ENCODE data around the gene C17orf107. TPM values are rescaled to one million over a fixed set of nuclear protein-coding genes. Genes with fewer than 3 reads are reported as not detected.
A peak's percentile ranks its signal among the peaks of the same experiment; 100 is the strongest.

Gene C17orf107
- total and polyA plus RNA-seq, 2 of the 13 experiments (the other 11 are each of a cell fraction or from before 2014, with no cell fraction given), result 0.20 to 0.59 TPM

DNA sequence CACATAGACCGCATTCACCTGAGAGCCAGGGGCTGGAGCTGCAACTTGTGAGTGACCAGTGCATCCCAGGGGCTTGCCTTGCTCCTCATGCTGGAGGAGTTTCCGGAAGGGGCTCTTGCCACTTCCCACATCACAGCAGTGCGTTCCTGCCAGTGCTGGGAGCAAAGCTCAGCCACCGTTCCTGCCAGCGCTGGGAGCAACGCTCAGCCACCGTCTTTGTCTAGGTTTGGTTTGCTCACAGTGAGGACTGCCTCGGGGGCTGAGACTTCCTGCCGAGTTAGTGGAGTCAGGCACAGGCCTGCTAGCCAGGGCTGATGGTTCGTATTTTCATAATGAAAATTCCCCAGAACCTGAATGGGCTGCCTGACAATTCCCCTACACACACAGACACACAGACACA, 9.0 kb downstream of the C17orf107 start (continued):
- TF ChIP-seq NAIF1 (CRISPR knock-in tag; IDR thresholded peaks at IDR 0.05; ENCODE audit: borderline replicate concordance), result peak; percentile 40; the same call in 1 of the 2 replicates
- TF ChIP-seq YEATS4 (CRISPR knock-in tag; IDR thresholded peaks at IDR 0.05; ENCODE audit: borderline replicate concordance), result peak; percentile 48; the same call in 1 of the 2 replicates
- no peak for TF ChIP-seq ZNF552 (CRISPR knock-in tag; IDR thresholded peaks at IDR 0.05; ENCODE audit: borderline replicate concordance)
- peak; percentile 56 for TF ChIP-seq HNRNPLL (IDR thresholded peaks at IDR 0.05; ENCODE audit: low read depth, low read length, poor library complexity, severe bottlenecking)
- no peak for TF ChIP-seq NKX3-1 (CRISPR knock-in tag; IDR thresholded peaks at IDR 0.05)
- no peak; the same call in 1 of the 2 replicates for TF ChIP-seq STAG1 (CRISPR knock-in tag; IDR thresholded peaks at IDR 0.05)
- TF ChIP-seq DNMT3B (CRISPR knock-in tag; conservative IDR thresholded peaks at IDR 0.05), result no peak
- TF ChIP-seq RBM22 (optimal IDR thresholded peaks at IDR 0.05; ENCODE audit: low read length), result no peak
- TF ChIP-seq, protein P1, sequence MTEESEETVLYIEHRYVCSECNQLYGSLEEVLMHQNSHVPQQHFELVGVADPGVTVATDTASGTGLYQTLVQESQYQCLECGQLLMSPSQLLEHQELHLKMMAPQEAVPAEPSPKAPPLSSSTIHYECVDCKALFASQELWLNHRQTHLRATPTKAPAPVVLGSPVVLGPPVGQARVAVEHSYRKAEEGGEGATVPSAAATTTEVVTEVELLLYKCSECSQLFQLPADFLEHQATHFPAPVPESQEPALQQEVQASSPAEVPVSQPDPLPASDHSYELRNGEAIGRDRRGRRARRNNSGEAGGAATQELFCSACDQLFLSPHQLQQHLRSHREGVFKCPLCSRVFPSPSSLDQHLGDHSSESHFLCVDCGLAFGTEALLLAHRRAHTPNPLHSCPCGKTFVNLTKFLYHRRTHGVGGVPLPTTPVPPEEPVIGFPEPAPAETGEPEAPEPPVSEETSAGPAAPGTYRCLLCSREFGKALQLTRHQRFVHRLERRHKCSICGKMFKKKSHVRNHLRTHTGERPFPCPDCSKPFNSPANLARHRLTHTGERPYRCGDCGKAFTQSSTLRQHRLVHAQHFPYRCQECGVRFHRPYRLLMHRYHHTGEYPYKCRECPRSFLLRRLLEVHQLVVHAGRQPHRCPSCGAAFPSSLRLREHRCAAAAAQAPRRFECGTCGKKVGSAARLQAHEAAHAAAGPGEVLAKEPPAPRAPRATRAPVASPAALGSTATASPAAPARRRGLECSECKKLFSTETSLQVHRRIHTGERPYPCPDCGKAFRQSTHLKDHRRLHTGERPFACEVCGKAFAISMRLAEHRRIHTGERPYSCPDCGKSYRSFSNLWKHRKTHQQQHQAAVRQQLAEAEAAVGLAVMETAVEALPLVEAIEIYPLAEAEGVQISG (CRISPR knock-in tag; IDR thresholded peaks at IDR 0.05), result peak; percentile 71
- no peak for TF ChIP-seq ADNP (CRISPR knock-in tag; IDR thresholded peaks at IDR 0.05)
- TF ChIP-seq, protein P2, sequence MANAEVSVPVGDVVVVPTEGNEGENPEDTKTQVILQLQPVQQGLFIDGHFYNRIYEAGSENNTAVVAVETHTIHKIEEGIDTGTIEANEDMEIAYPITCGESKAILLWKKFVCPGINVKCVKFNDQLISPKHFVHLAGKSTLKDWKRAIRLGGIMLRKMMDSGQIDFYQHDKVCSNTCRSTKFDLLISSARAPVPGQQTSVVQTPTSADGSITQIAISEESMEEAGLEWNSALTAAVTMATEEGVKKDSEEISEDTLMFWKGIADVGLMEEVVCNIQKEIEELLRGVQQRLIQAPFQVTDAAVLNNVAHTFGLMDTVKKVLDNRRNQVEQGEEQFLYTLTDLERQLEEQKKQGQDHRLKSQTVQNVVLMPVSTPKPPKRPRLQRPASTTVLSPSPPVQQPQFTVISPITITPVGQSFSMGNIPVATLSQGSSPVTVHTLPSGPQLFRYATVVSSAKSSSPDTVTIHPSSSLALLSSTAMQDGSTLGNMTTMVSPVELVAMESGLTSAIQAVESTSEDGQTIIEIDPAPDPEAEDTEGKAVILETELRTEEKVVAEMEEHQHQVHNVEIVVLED (CRISPR knock-in tag; IDR thresholded peaks at IDR 0.05; ENCODE audit: borderline replicate concordance), result peak; percentile 37; the same call in 1 of the 2 replicates
- TF ChIP-seq ERF (CRISPR knock-in tag; IDR thresholded peaks at IDR 0.05), result peak; percentile 38; the same call in 1 of the 2 replicates
- no peak for TF ChIP-seq ZNF781 (CRISPR knock-in tag; IDR thresholded peaks at IDR 0.05; ENCODE audit: borderline replicate concordance, not compliant biosample characterization)
- TF ChIP-seq ZNF772 (CRISPR knock-in tag; IDR thresholded peaks at IDR 0.05), result peak; percentile 17; the same call in 1 of the 2 replicates
- TF ChIP-seq JUN (CRISPR knock-in tag; IDR thresholded peaks at IDR 0.05), result no peak
- no peak for TF ChIP-seq AGO1 (IDR thresholded peaks at IDR 0.05; ENCODE audit: low read depth, low read length, poor library complexity, severe bottlenecking)
- TF ChIP-seq KLF13 (CRISPR knock-in tag; IDR thresholded peaks at IDR 0.05), result no peak
- 0 out of 2 replicates have a peak, but pooled peaks have one; percentile 59 for TF ChIP-seq ZNF142 (CRISPR knock-in tag; IDR thresholded peaks at IDR 0.05)
- peak; percentile 40; the same call in 1 of the 2 replicates for TF ChIP-seq HMG20A (CRISPR knock-in tag; IDR thresholded peaks at IDR 0.05; ENCODE audit: borderline replicate concordance)
- no peak; the same call in 1 of the 2 replicates for TF ChIP-seq ZNF777 (CRISPR knock-in tag; IDR thresholded peaks at IDR 0.05)

Measured in HepG2 (cell line).